Measurements from ENCODE around the gene FIP1L1. TPM values are rescaled to one million over a fixed set of nuclear protein-coding genes. Genes with fewer than 3 reads are reported as not detected.

The FIP1L1 gene
- total RNA-seq, 1 experiment from 2014 or later = 68.0 TPM

GRCh38 chr4:53361451-53361850, 16.0 kb upstream of the FIP1L1 start:
- Histone ChIP-seq H4K8ac (replicated peaks; ENCODE audit: insufficient read length, low read depth, low read length) (no peak overlapping the region), H3K23me2 (ENCODE audit: insufficient read length, low read depth, low read length, poor library complexity, severe bottlenecking) (peaks cover 7% of the 10 kb centered on the region), H3K4me2 (ENCODE audit: insufficient read depth, insufficient read length, low read length) (no peak overlapping the region), H2BK120ac (ENCODE audit: low read depth, low read length, poor library complexity, severe bottlenecking) (no peak overlapping the region), H4K20me1 (ENCODE audit: control insufficient read depth, insufficient read depth, insufficient read length) (no peaks in the 10 kb centered on the region), H3K14ac (ENCODE audit: insufficient read depth, low read length) (no peak overlapping the region), H3K9me3 (ENCODE audit: control insufficient read depth, low read depth, low read length) (no peaks in the 10 kb centered on the region), H4K5ac (ENCODE audit: insufficient read length, low read depth, low read length) (no peak overlapping the region), H2BK5ac (ENCODE audit: insufficient read length, low read length) (no peak overlapping the region), H2BK20ac (ENCODE audit: low read depth, low read length, poor library complexity, severe bottlenecking) (no peak overlapping the region), H3K23ac (ENCODE audit: insufficient read length, low read depth, low read length) (no peak overlapping the region), H3K79me1 (ENCODE audit: insufficient read depth, low read depth, low read length, poor library complexity, severe bottlenecking) (no peaks in the 10 kb centered on the region), H3K56ac (ENCODE audit: insufficient read length, low read depth, low read length) (no peak overlapping the region), H3K4ac (ENCODE audit: low read depth, low read length) (no peak overlapping the region), H3K79me2 (ENCODE audit: insufficient read depth, low read length) (no peaks in the 10 kb centered on the region; the same call in 1 of the 2 replicates), H3K27ac (ENCODE audit: insufficient read length, low read depth, low read length) (no peak overlapping the region), H2BK12ac (ENCODE audit: insufficient read length, low read depth, low read length) (no peak overlapping the region), H3K27me3 (ENCODE audit: insufficient read depth, low read length) (no peaks in the 10 kb centered on the region), H3K9ac (ENCODE audit: extremely low read depth, insufficient read length, low read length) (no peak overlapping the region), H4K91ac (ENCODE audit: insufficient read length, low read depth, low read length) (no peak overlapping the region), H3K18ac (ENCODE audit: insufficient read length, low read depth, low read length) (no peak overlapping the region), H2AFZ (ENCODE audit: low read length) (no peak overlapping the region), H2AK5ac (ENCODE audit: insufficient read length, low read length) (no peak overlapping the region), H3K4me1 (ENCODE audit: insufficient read depth, low read length) (no peaks in the 10 kb centered on the region), H3T11ph (ENCODE audit: low read length) (no peak overlapping the region), H2BK15ac (ENCODE audit: low read depth, low read length) (no peak overlapping the region)
- WGBS (ENCODE audit: extremely low coverage, insufficient read length, low lambda C conversion rate) = no CpG with 5 or more reads among the region's 3 CpGs
- Mint-ChIP-seq H3K4me3 (no peak overlapping the region), H3K4me1 (peaks cover 17 to 21% of the 10 kb centered on the region in 2 experiments), H3K27me3 (ENCODE audit: low read depth) (peaks cover 4% of the 10 kb centered on the region; the same call in 1 of the 2 replicates), H3K36me3 (ENCODE audit: insufficient read depth in 1 of 3, low read depth in 3 of 3) (no peaks in the 10 kb centered on the region; a peak in 1 of 7 replicates), H3K9me3 (peaks cover 4% of the 10 kb centered on the region in 2 experiments; a peak in 2 of 5 replicates), H3K27ac (no peak overlapping the region)
- TF ChIP-seq CTCF (conservative IDR thresholded peaks at IDR 0.05) = no peak
- no peak for DNase-seq

Data from H9 (cell line).